Measurements from ENCODE around the gene LNP1. TPM values are rescaled to one million over a fixed set of nuclear protein-coding genes. Genes with fewer than 3 reads are reported as not detected.

The LNP1 gene
- total and polyA plus RNA-seq, 2 of the 8 experiments (the other 6 are each of a cell fraction or from before 2014, with no cell fraction given) = 6.6 to 8.7 TPM

DNA sequence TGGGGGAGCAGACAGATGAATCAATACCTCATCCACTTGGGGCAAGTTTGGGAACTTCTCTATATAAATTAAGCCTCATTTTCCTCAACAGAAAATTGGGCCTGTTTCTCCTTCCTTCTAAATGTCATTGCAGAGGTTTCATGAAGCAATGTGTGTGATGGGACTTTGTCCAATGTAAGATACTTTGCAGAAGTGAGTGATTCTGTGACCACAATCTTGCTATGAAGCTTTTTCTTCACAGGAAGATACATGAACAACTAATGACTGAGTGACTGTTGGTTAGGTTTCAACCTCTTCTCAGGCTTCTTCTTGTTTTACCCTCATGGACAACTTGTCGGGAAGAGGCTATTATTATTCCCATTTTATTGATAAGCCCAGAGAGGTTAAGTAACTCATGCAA is 102.1 kb downstream of the LNP1 start:
- CTCF ChIA-PET (ENCODE audit: partially characterized antibody) = no interaction called here
- 89% methylated on average over 1 of the region's 1 CpG; no CpG with 5 or more reads in 1 of the 2 experiments for WGBS, 2 experiments (ENCODE audit: extremely low coverage in 1 of 2, insufficient coverage in 1 of 2, insufficient read length in 1 of 2, insufficient replicate concordance in 2 of 2, low coverage in 1 of 2, low lambda C conversion rate in 2 of 2, missing lambda C conversion rate in 1 of 2)
- H3K4me2 ChIP-seq (ENCODE audit: insufficient read depth in 1 of 2, low read depth in 2 of 2, low read length in 2 of 2) = no peak overlapping the region

More for the DNA sequence above, 102.1 kb downstream of the LNP1 start:
- no peaks in the 10 kb centered on the region for H3K36me3 ChIP-seq (ENCODE audit: control insufficient read depth in 2 of 4, insufficient read depth in 4 of 4, low read length in 3 of 4)
- no peak overlapping the region for H2BK12ac ChIP-seq (ENCODE audit: low read depth, low read length)
- no peak overlapping the region for H3K18ac ChIP-seq (ENCODE audit: extremely low read depth, low read length)
- DNase-seq (ENCODE audit: low read depth in 1 of 2, low spot score in 2 of 2) (no peak), FAIRE-seq (no peak)
- POLR2A ChIA-PET (ENCODE audit: partially characterized antibody) = interaction anchor here (1.8 kb wide), 1 partner anchor 11 kb away, joined by 4 read pairs; the partner anchor contains the start of gene TMEM45A
- no peaks in the 10 kb centered on the region for H3K79me1 ChIP-seq (ENCODE audit: low read depth, low read length)
- no peak for TF ChIP-seq SIRT6 (IDR thresholded peaks at IDR 0.05; ENCODE audit: low read length)
- TF ChIP-seq CTBP2 (IDR thresholded peaks at IDR 0.05; ENCODE audit: borderline replicate concordance, insufficient read depth, insufficient read length, low read length) = no peak
- no peak for TF ChIP-seq TEAD4 (IDR thresholded peaks at IDR 0.05; ENCODE audit: low read depth, low read length)
- TF ChIP-seq, protein P1, sequence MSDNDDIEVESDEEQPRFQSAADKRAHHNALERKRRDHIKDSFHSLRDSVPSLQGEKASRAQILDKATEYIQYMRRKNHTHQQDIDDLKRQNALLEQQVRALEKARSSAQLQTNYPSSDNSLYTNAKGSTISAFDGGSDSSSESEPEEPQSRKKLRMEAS (IDR thresholded peaks at IDR 0.05) = no peak
- H3K9ac ChIP-seq (replicated peaks in 1 of 4; ENCODE audit: extremely low read depth in 1 of 4, low read depth in 3 of 4, low read length in 3 of 4) = no peak overlapping the region
- no peak overlapping the region for H3K14ac ChIP-seq (ENCODE audit: insufficient read length)
- no peaks in the 10 kb centered on the region for H3K27me3 ChIP-seq (replicated peaks in 1 of 4; ENCODE audit: control insufficient read depth in 3 of 4, extremely low read depth in 1 of 4, insufficient read depth in 3 of 4, low read length in 3 of 4)
- H4K8ac ChIP-seq (ENCODE audit: extremely low read depth, insufficient read depth, low read length) = no peak overlapping the region
- no peak overlapping the region for H3K56ac ChIP-seq (replicated peaks; ENCODE audit: insufficient read length, low read depth, low read length)
- peaks cover 0 to 14% of the 10 kb centered on the region in 2 experiments; a peak in 1 of 4 replicates for H3K9me3 ChIP-seq (ENCODE audit: insufficient read depth in 2 of 2, low read depth in 1 of 2, low read length in 1 of 2)
- H2BK15ac ChIP-seq (ENCODE audit: low read length) = no peak overlapping the region
- no peak overlapping the region for H2BK20ac ChIP-seq (ENCODE audit: low read length)
- H3K4me1 ChIP-seq (replicated peaks in 1 of 4; ENCODE audit: control insufficient read depth in 3 of 4, insufficient read depth in 4 of 4, low read length in 3 of 4) = peaks cover 0 to 4% (median 1%) of the 10 kb centered on the region in 4 experiments; a peak in 2 of 7 replicates
- no peak overlapping the region for H4K5ac ChIP-seq (ENCODE audit: insufficient read length, low read depth, low read length)
- H3K4me3 ChIP-seq (ENCODE audit: extremely low read depth in 1 of 4, insufficient read depth in 2 of 4, low read depth in 3 of 4, low read length in 4 of 4) = no peak overlapping the region
- no peak overlapping the region for H2BK5ac ChIP-seq (ENCODE audit: low read depth, low read length)
- H3K23ac ChIP-seq (ENCODE audit: insufficient read length) = no peak overlapping the region
- no peak overlapping the region for H3K4ac ChIP-seq (replicated peaks; ENCODE audit: insufficient read length, low read depth, low read length)
- no peak overlapping the region for H4K91ac ChIP-seq (replicated peaks; ENCODE audit: insufficient read length, low read length)
- no peak overlapping the region for H2AK5ac ChIP-seq (ENCODE audit: low read depth, low read length)
- no peak overlapping the region for H3K27ac ChIP-seq (ENCODE audit: low read depth, low read length)
- no peak overlapping the region for H2AFZ ChIP-seq (ENCODE audit: low read length)
- no peaks in the 10 kb centered on the region for H3K79me2 ChIP-seq (ENCODE audit: control insufficient read depth in 1 of 2, insufficient read depth in 2 of 2, low read length in 2 of 2)
- H4K20me1 ChIP-seq (replicated peaks in 1 of 2; ENCODE audit: control insufficient read depth in 1 of 2, insufficient read depth in 2 of 2, low read length in 2 of 2) = no peaks in the 10 kb centered on the region
- no peak overlapping the region for H2BK120ac ChIP-seq (replicated peaks; ENCODE audit: low read depth, low read length)
- H3K23me2 ChIP-seq (ENCODE audit: low read depth, low read length) = no peaks in the 10 kb centered on the region
